ENCODE data around the gene TRIM46.
"Not testable (repeated sequence)": the region's sequence is repeated elsewhere in the genome, so short reads cannot be mapped to it uniquely, and the experiment has no call there.

The TRIM46 gene

DNA sequence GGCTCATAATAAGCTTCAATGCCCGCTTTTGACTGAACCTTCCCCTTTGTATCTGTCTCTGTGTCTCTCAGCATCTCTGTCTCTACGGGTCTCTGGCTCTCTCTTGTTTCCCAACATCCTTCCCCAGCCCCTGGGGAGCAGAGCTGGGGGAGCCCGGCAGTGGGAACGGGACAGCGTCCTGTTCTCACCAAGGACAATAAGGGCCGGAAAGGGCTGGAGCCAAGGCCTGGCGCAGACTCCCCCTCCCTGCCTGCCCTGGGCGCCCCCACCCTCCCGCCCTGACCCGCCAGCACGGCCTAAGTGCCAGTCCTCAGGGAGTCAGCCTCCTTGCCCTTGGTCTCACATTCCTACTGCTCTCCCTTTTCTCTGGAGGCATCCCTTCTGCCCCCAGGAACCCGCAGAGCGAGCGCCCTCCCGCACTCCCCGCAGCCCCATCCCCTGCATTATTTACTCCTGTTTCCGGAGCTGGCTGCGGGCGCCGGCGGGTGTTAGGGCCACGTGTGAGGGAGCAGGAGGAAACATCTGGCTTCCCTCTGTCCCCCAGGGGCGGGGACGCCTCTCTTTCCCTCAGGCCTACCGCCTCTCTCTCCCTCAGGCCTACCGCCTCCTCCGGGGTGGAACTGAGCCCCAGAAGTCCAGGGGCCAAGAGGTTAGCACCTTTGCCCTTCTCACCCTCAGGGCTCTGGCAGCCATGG lies 7.0 kb upstream of the TRIM46 start:
- H3K4me1 ChIP-seq (ENCODE audit: control insufficient read depth, insufficient read depth, low read length, unreplicated experiment), result no peaks in the 10 kb centered on the region
- no peak overlapping the region for H3K27ac ChIP-seq (ENCODE audit: low read depth, low read length)
- H2AFZ ChIP-seq (ENCODE audit: low read length, unreplicated experiment), result no peak overlapping the region
- H3K79me2 ChIP-seq (ENCODE audit: control insufficient read depth, insufficient read depth, low read length, unreplicated experiment), result peaks cover 5% of the 10 kb centered on the region
- H3K36me3 ChIP-seq (ENCODE audit: insufficient read depth, low read length), result no peaks in the 10 kb centered on the region
- no peak overlapping the region for H3K4me3 ChIP-seq (ENCODE audit: low read depth, low read length)
- no peaks in the 10 kb centered on the region for H3K27me3 ChIP-seq (ENCODE audit: insufficient read depth, low read length)

DNA sequence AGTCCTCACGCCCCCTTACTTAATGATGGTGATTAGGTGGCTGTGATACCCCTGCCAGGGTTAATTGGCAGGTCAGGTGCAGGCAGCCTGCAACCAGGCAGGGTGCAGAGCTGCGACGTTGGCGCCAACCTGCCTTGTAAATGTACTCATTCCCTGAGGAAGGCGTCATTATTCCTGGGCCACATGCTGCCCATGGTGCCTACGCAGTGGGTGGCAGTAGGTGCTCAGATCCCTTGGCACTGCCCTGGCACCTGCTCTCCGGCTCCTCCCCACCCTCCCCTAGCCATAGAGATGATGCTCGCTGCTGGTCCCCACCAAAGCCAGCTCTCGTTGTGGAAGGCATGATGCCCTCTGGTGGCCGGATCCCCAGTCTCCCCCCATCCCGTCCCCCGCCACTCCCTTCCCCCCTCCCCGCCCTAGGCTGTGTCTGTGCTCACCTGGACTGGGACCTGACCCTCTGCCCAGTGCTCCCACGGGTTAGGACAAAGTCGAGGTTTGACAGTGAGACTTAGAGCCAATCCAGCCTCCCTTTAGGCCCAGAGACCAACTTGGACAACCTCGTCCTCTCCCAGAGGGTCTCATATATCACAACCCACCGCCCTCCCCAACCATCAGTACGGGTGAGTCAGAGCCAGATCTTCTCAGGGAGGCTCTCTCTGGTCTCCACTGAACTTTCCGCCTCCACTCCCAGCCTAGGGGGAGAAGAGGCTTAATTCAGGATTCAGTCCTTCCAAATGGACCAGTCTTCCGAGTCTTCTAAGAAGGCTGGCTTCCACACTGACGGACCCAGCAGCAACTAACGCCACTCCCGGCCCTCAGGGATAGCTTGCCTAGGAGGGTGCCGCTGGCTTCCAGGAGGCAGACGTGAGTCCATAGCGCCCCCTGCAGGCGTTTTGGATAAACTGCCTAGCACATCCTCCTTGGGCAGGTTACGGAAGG lies 6.2 kb upstream of the TRIM46 start:
- Histone ChIP-seq H3K79me2 (ENCODE audit: control insufficient read depth, insufficient read depth, low read length, unreplicated experiment) (peaks cover 13% of the 10 kb centered on the region), H2AFZ (ENCODE audit: low read length, unreplicated experiment) (peak overlapping the region; percentile 6)

DNA sequence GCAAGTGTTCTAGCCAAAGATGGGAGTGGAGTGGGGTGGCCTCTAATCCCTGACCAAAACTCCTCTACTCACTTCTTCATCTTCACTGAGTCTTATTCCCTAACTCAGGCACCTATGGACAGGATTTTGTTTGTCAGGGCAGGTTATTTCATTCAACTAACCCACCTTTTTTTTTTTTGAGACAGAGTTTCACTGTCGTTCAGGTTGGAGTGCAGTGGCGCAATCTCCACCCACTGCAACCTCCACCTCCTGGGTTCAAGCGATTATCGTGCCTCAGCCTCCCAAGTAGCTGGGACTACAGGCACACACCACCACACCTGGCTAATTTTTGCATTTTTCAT lies 5.6 kb upstream of the TRIM46 start:
- not testable (repeated sequence) for H2AFZ ChIP-seq (ENCODE audit: low read length, unreplicated experiment); H3K4me3 ChIP-seq (ENCODE audit: low read depth, low read length); H3K4me1 ChIP-seq (ENCODE audit: control insufficient read depth, insufficient read depth, low read length, unreplicated experiment); H3K27me3 ChIP-seq (ENCODE audit: insufficient read depth, low read length); H3K27ac ChIP-seq (ENCODE audit: low read depth, low read length); H3K36me3 ChIP-seq (ENCODE audit: insufficient read depth, low read length)
- H3K79me2 ChIP-seq (ENCODE audit: control insufficient read depth, insufficient read depth, low read length, unreplicated experiment), result peaks cover 16% of the 10 kb centered on the region

More for the DNA sequence above, 6.2 kb upstream of the TRIM46 start:
- Histone ChIP-seq H3K4me1 (ENCODE audit: control insufficient read depth, insufficient read depth, low read length, unreplicated experiment) (peaks cover 6% of the 10 kb centered on the region), H3K27me3 (ENCODE audit: insufficient read depth, low read length) (no peaks in the 10 kb centered on the region), H3K4me3 (ENCODE audit: low read depth, low read length) (no peak overlapping the region), H3K27ac (ENCODE audit: low read depth, low read length) (no peak overlapping the region), H3K36me3 (ENCODE audit: insufficient read depth, low read length) (no peaks in the 10 kb centered on the region)

DNA sequence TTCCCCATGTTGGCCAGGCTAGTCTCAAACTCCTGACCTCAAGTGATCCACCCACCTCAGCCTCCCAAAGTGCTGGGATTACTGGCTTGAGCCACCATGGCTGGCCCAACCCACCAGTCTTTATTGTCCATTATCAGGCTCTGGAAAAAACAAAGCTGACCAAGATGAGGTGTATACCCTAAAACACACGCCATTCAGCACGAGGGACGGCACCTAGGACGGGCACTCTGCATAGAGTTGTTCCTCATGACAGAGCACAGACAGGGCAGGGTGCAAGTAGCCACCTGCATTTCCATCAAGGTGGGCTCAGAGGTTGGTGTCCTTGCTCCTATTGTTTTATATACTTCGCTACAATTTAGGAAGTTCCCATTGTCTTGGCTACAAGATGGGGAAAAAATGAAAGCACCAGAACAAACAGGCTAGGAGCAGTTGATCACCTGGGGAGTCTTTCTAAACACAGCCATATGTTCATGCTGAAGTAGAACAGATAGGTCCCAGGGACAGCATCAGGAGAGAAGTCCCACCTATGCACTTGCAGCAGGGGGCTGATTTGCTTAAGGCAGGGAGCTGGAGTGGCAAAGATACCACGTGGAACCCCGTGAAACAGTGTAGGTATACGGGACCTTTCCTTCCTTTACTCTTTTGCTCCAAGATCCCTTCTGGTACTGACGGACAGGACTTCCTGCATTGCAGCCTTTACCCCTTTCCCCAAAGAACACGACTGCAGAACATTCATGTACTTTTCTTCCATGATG lies 5.0 kb upstream of the TRIM46 start:
- Histone ChIP-seq H3K4me1 (ENCODE audit: control insufficient read depth, insufficient read depth, low read length, unreplicated experiment) (peaks cover 6% of the 10 kb centered on the region), H2AFZ (ENCODE audit: low read length, unreplicated experiment) (no peak overlapping the region), H3K79me2 (ENCODE audit: control insufficient read depth, insufficient read depth, low read length, unreplicated experiment) (peaks cover 16% of the 10 kb centered on the region), H3K27me3 (ENCODE audit: insufficient read depth, low read length) (no peaks in the 10 kb centered on the region), H3K36me3 (ENCODE audit: insufficient read depth, low read length) (no peaks in the 10 kb centered on the region), H3K27ac (ENCODE audit: low read depth, low read length) (no peak overlapping the region), H3K4me3 (ENCODE audit: low read depth, low read length) (no peak overlapping the region)

DNA sequence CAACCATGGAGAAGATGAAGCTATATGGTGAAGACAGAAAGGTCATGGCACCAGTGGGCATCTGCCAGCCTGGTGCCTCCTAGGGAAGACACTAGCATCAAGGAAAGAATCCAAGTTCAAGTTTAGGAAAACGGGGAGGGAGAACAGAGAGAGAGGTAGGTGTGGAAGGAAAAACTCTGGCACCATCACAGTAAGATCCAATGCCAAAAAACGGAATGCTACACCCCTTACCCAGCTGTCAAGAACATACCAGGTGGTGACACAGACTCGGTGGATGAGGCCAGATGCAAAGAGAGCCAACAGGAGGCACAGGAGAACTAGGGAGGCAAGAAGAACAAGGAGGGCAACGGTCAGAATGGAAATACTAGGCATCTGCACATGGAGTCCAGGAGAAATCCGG lies 4.1 kb upstream of the TRIM46 start:
- Histone ChIP-seq H3K4me1 (ENCODE audit: control insufficient read depth, insufficient read depth, low read length, unreplicated experiment) (peaks cover 6% of the 10 kb centered on the region), H2AFZ (ENCODE audit: low read length, unreplicated experiment) (no peak overlapping the region), H3K36me3 (ENCODE audit: insufficient read depth, low read length) (no peaks in the 10 kb centered on the region), H3K27me3 (ENCODE audit: insufficient read depth, low read length) (no peaks in the 10 kb centered on the region), H3K27ac (ENCODE audit: low read depth, low read length) (no peak overlapping the region), H3K4me3 (ENCODE audit: low read depth, low read length) (no peak overlapping the region), H3K79me2 (ENCODE audit: control insufficient read depth, insufficient read depth, low read length, unreplicated experiment) (peaks cover 23% of the 10 kb centered on the region)

DNA sequence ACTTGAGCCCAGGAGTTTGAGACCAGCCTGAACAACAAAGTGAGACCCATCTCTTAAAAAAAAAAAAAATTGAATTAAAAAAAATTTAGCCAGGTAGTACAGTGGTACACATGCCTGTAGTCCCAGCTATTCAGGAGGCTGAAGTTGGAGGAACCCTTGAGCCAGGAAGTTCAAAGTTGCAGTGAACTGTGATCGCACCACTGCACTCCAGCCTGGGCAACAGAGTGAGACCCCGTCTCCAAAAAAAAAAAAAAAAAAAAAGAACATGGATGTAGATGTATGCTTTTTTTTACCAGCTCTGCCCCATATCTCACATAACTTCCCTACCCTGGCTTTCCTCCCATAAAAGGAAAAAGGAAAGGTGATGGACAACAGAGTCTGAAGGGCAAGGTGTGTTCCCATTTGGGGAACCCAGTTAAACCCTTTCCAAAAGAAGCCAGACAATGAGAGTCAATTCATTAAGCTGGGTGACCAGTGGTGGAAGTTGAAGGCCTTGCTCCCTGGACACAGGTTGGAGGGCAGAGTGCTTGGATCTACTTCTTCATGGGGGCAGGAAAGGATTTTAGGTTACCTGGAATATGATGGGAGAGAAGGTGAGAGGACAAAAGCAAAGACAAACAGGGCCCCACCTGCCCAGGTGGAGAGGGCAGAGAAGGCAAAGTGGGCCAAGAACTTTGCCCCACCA lies 3.4 kb upstream of the TRIM46 start:
- Histone ChIP-seq H3K4me3 (ENCODE audit: low read depth, low read length) (no peak overlapping the region), H3K79me2 (ENCODE audit: control insufficient read depth, insufficient read depth, low read length, unreplicated experiment) (peaks cover 23% of the 10 kb centered on the region), H2AFZ (ENCODE audit: low read length, unreplicated experiment) (no peak overlapping the region), H3K27me3 (ENCODE audit: insufficient read depth, low read length) (no peaks in the 10 kb centered on the region), H3K36me3 (ENCODE audit: insufficient read depth, low read length) (no peaks in the 10 kb centered on the region), H3K27ac (ENCODE audit: low read depth, low read length) (no peak overlapping the region), H3K4me1 (ENCODE audit: control insufficient read depth, insufficient read depth, low read length, unreplicated experiment) (peaks cover 6% of the 10 kb centered on the region)

DNA sequence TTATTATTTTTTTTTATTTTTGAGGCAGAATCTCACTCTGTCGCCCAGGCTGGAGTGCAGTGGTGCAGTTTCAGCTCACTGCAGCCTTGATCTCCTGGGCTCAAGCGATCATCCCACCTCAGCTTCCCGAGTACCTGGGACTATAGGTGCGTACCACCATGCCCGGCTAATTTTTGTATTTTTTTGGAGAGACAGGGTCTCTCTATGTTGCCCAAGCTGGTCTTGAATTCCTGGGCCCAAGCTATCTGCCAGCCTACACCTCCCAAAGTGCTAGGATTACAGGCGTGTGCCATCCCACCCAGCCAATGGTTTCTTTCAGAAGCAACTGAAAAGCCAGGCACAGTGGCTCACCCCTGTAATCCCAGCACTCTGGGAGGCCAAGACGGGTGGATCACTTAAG lies 2.8 kb upstream of the TRIM46 start:
- Histone ChIP-seq H3K27ac (ENCODE audit: low read depth, low read length) (no peak overlapping the region), H3K4me1 (ENCODE audit: control insufficient read depth, insufficient read depth, low read length, unreplicated experiment) (peaks cover 6% of the 10 kb centered on the region), H3K79me2 (ENCODE audit: control insufficient read depth, insufficient read depth, low read length, unreplicated experiment) (peaks cover 23% of the 10 kb centered on the region), H3K36me3 (ENCODE audit: insufficient read depth, low read length) (no peaks in the 10 kb centered on the region), H3K4me3 (ENCODE audit: low read depth, low read length) (no peak overlapping the region), H2AFZ (ENCODE audit: low read length, unreplicated experiment) (no peak overlapping the region), H3K27me3 (ENCODE audit: insufficient read depth, low read length) (no peaks in the 10 kb centered on the region)

DNA sequence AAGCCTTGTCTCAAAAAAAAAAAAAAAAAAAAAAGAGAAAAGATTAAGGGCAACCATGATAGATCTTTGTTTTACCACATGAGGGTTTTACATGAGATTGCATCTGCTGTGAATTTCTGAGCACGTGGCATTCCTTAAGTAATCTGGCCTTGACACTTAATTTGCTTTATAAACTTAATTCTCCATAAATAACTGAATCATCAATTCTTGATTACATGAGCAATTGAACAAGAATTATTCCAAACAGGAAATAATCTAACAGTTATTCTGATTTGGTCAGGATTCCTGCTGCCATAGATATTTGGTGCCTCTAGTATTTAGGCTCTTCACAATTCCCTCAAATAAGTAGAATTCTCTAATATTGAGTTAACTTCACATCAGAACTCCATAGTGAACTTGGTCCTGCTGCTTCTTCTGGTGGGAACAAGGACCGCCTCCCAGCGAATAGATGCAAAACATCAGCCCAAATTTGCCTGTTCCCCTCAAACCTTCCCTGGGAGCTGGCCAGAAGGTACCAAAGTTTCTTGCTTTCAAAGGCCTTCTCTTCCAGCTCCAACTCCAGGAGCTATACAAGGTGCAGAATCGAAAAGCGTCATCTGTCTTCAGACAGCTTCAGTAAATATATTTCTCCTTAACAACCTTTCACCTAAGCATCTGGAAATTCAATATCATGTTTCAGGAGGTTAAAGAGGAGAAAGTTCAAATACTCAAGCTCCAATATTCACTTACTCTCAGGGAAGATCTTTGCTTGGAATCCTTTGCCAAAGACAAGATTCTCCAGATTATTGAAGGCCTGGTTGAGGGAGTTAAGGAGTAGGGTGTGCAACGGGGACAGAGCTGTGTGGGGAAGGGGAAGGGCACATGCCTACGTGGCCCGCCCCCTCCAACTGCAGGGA lies 1.6 kb upstream of the TRIM46 start:
- peak overlapping the region; percentile 36 for H2AFZ ChIP-seq (ENCODE audit: low read length, unreplicated experiment)
- H3K4me3 ChIP-seq (ENCODE audit: low read depth, low read length), result peak overlapping the region; percentile 83
- H3K27ac ChIP-seq (ENCODE audit: low read depth, low read length), result peak overlapping the region; percentile 71
- H3K79me2 ChIP-seq (ENCODE audit: control insufficient read depth, insufficient read depth, low read length, unreplicated experiment), result peaks cover 23% of the 10 kb centered on the region
- peaks cover 6% of the 10 kb centered on the region for H3K4me1 ChIP-seq (ENCODE audit: control insufficient read depth, insufficient read depth, low read length, unreplicated experiment)
- no peaks in the 10 kb centered on the region for H3K27me3 ChIP-seq (ENCODE audit: insufficient read depth, low read length)
- H3K36me3 ChIP-seq (ENCODE audit: insufficient read depth, low read length), result no peaks in the 10 kb centered on the region

DNA sequence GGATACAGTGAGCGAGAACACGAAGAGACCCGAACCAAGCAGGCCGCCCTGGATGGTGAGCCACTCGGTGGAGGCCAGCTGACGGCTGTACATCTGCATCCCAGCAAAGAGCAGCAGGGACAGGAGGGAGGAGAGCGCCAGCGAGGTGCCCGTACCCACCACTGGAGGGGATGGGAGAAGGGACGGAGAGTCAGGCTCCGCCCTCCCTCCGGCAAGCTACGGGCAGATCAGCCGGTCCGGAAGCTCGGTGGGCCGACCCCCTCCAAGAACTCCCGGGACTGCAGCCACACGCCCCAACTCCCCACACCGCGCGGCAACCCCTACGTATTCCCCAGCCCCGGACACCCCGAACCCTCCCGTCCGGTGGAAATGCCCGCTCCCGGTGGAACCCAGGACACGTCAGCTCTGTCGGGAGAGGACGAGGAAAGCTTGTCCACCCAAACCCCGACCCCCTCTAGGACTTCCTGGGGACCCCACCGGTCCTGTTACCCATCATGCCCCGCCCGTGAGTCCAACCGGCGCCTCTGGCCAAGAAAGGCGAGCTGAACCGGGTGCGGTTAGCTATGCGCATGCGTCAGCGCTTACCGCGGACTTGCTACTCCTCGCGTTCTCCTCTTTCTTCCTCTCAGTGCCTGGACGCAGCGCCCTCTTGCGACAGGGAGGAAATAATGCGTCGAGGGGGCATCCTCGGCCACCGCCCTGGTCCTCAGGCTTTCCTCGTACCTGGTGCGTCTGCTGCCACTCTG lies 744 bp upstream of the TRIM46 start, which contains the start of gene KRTCAP2:
Gene KRTCAP2 (minus strand): TSS at position 573 of the 746 bp plus-strand sequence. CDS start 80 bp downstream, at position 493.
- peaks cover 23% of the 10 kb centered on the region for H3K79me2 ChIP-seq (ENCODE audit: control insufficient read depth, insufficient read depth, low read length, unreplicated experiment)
- H3K36me3 ChIP-seq (ENCODE audit: insufficient read depth, low read length), result no peaks in the 10 kb centered on the region
- peak within 1 kb of the TSS; percentile 83 for H3K4me3 ChIP-seq (ENCODE audit: low read depth, low read length)
- peak within 1 kb of the TSS; percentile 71 for H3K27ac ChIP-seq (ENCODE audit: low read depth, low read length)
- peak within 1 kb of the TSS; percentile 89 for H2AFZ ChIP-seq (ENCODE audit: low read length, unreplicated experiment)
- H3K4me1 ChIP-seq (ENCODE audit: control insufficient read depth, insufficient read depth, low read length, unreplicated experiment), result peaks cover 6% of the 10 kb centered on the region
- no peaks in the 10 kb centered on the region for H3K27me3 ChIP-seq (ENCODE audit: insufficient read depth, low read length)

Data from ACC112 (cell line).